GM12878 (cell line): ENCODE measurements around the gene STPG3. TPM values are rescaled to one million over a fixed set of nuclear protein-coding genes. Genes with fewer than 3 reads are reported as not detected.

Experiments used
- ATAC-seq: fragments of 200-7000 bp; cut with Tn5 transposase; 3 replicates; pipeline ENCODE4 v1.9.1; 2020; ENCODE audit warnings: mild to moderate bottlenecking, moderate library complexity
- BruUV-seq: library from RNA; stranded (reverse); fragments of 400-500 nt; replicated peaks from 2 replicates; lab custom pipeline; 2021; lab: Mats Ljungman, UMichigan
- CTCF ChIA-PET: fragments of 300-600 bp; sonication (Branson Sonifier 250); formaldehyde crosslinking; extraction: SDS; loops from one replicate; lab custom pipeline; 2021; ENCODE audit warnings: inconsistent platforms; lab: Yijun Ruan, JAX
- POLR2A ChIA-PET: fragments of 350-600 bp; formaldehyde crosslinking; extraction: SDS; loops from one replicate; lab custom pipeline; 2021; ENCODE audit warnings: inconsistent platforms; lab: Charles Lee
- RAD21 ChIA-PET: fragments of 300-600 bp; sonication (Branson Sonifier 250); formaldehyde crosslinking; loops from one replicate; lab custom pipeline; 2023; ENCODE audit warnings: antibody characterized with exemption; ENCODE audit not compliant: unreplicated experiment; lab: Charles Lee
- SMC1A ChIA-PET: fragments of 300-600 bp; sonication (Branson Sonifier 250); formaldehyde crosslinking; loops from one replicate; lab custom pipeline; 2023; ENCODE audit not compliant: unreplicated experiment, uncharacterized antibody; lab: Charles Lee
- DNase-seq: peaks from one replicate; pipeline ENCODE4 v3.0.0-alpha.2; 2011; ENCODE audit warnings: low read depth, low spot score
- FAIRE-seq: peaks from 3 replicates; lab custom pipeline; 2011; peaks lifted over from hg19 to GRCh38; lab: Jason Lieb, UNC
- H2AFZ ChIP-seq: 2 replicates; pipeline ENCODE4 v1.6.0; 2011; ENCODE audit warnings: low read depth, low read length, control low read depth; ENCODE audit not compliant: control insufficient read depth
- H3K27ac ChIP-seq: 2 replicates; pipeline ENCODE4 v1.5.1; 2011; ENCODE audit warnings: control low read depth; ENCODE audit not compliant: control insufficient read depth, insufficient read depth
- H3K27me3 ChIP-seq, 2 experiments: replicated peaks in 1 of 2; 2 replicates each; pipeline versions ENCODE4 v1.6.0 to v1.6.1; 2011; ENCODE audit warnings: low read length in 1 of 2; ENCODE audit not compliant: control insufficient read depth in 2 of 2, insufficient read depth in 2 of 2
- H3K36me3 ChIP-seq, 2 experiments: 2 replicates each; pipeline ENCODE4 v1.5.1; 2011; ENCODE audit warnings: low read length in 1 of 2; ENCODE audit not compliant: control insufficient read depth in 2 of 2, insufficient read depth in 2 of 2
- H3K4me1 ChIP-seq: 2 replicates; pipeline ENCODE4 v1.6.1; 2011; ENCODE audit warnings: mild to moderate bottlenecking, low read length, moderate library complexity, mixed read lengths; ENCODE audit not compliant: control insufficient read depth, insufficient read depth
- H3K4me2 ChIP-seq: 2 replicates; pipeline ENCODE4 v1.6.0; 2011; ENCODE audit warnings: control low read depth; ENCODE audit not compliant: control insufficient read depth, insufficient read depth
- H3K4me3 ChIP-seq: fragments of 200-600 bp; sonication (generic); 2 replicates; pipeline ENCODE4 v1.5.1; 2016
- H3K79me2 ChIP-seq: 2 replicates; pipeline ENCODE4 v1.6.0; 2011; ENCODE audit warnings: low read length; ENCODE audit not compliant: control insufficient read depth, insufficient read depth
- H3K9ac ChIP-seq: 2 replicates; pipeline ENCODE4 v1.8.0; 2011; ENCODE audit warnings: low read length, control low read depth, mixed read lengths; ENCODE audit not compliant: control insufficient read depth, insufficient read depth
- H3K9me3 ChIP-seq: replicated peaks from 3 replicates; pipeline ENCODE4 v1.5.1; 2011; ENCODE audit warnings: mild to moderate bottlenecking, low read length; ENCODE audit not compliant: control insufficient read depth, insufficient read depth
- H4K20me1 ChIP-seq: 2 replicates; pipeline ENCODE4 v1.6.0; 2011; ENCODE audit not compliant: control insufficient read depth, insufficient read depth
- EGR1 ChIP-seq, 2 experiments: IDR thresholded peaks; 1 replicate in 1 of 2; 2 replicates in 1 of 2; pipeline ENCODE4 v1.6.1; 2011 to 2012; ENCODE audit warnings: low read depth in 2 of 2, low read length in 2 of 2, borderline replicate concordance in 1 of 2, mild to moderate bottlenecking in 1 of 2, moderate library complexity in 1 of 2
- HDAC2 ChIP-seq: fragments of 200-600 bp; sonication (generic); IDR thresholded peaks from 2 replicates; pipeline ENCODE4 v1.6.1; 2017
- HDGF ChIP-seq: fragments of 450-650 bp; IDR thresholded peaks from 2 replicates; pipeline ENCODE4 v1.6.1; 2016; ENCODE audit warnings: antibody characterized with exemption
- LARP7 ChIP-seq: fragments of 450-650 bp; IDR thresholded peaks from 2 replicates; pipeline ENCODE4 v1.6.1; 2017; ENCODE audit warnings: mild to moderate bottlenecking
- PAX5 ChIP-seq: IDR thresholded peaks from 2 replicates; pipeline ENCODE4 v1.6.1; 2011; ENCODE audit warnings: low read depth, low read length, borderline replicate concordance
- RELA ChIP-seq: fragments of 450-650 bp; IDR thresholded peaks from 2 replicates; pipeline ENCODE4 v1.8.0; 2014; ENCODE audit warnings: borderline replicate concordance; ENCODE audit not compliant: partially characterized antibody
- SMARCA5 ChIP-seq: fragments of 450-650 bp; IDR thresholded peaks from 2 replicates; pipeline ENCODE4 v1.6.1; 2017; ENCODE audit warnings: mild to moderate bottlenecking
- SMC3 ChIP-seq: IDR thresholded peaks from 2 replicates; pipeline ENCODE4 v1.6.1; 2011; ENCODE audit warnings: low read length, improper control_type of control experiment, borderline replicate concordance
- WGBS: methylation state at CpG from one replicate; pipeline ENCODE4 v1.1.6; 2016; ENCODE audit warnings: low lambda C conversion rate; ENCODE audit not compliant: insufficient replicate concordance, insufficient coverage; ENCODE audit errors: missing lambda C conversion rate; 5-methylcytosine and 5-hydroxymethylcytosine counted together
- in situ Hi-C: fragments of 300-500 bp; cut with MboI; formaldehyde crosslinking; loops from 9 replicates; pipeline ENCODE4 v1.14.3; 2018; ENCODE audit warnings: mixed read lengths
- intact Hi-C: fragments of 100-400 bp; cut with micrococcal nuclease; formaldehyde crosslinking; loops from one replicate; pipeline ENCODE4 v1.14.2; 2022; ENCODE audit not compliant: unreplicated experiment
- polyA plus RNA-seq, 11 experiments: library from polyadenylated mRNA; depleted of rRNA in 4 of 11; unstranded in 6 of 11; stranded (reverse) in 5 of 11; fragments of >200 nt; fragmentation: Nextera tagmentation in 4 of 11; fragmentation: Illumina TruSeq in 1 of 11; extraction: Ambion mirVana in 4 of 11; extraction: Trizol in 1 of 11; gene quantifications; 1 replicate in 1 of 11; 2 replicates in 10 of 11; pipeline versions ENCODE4 v1.2.1 to v1.2.3, GENCODE V29; 2011 to 2016; ENCODE audit warnings: inconsistent platforms in 2 of 11, missing spikeins in 2 of 11, low read depth in 1 of 11
- total RNA-seq, 4 experiments: library from RNA; depleted of rRNA in 3 of 4; stranded (reverse); fragments of >200 nt in 3 of 4; fragmentation: Illumina TruSeq in 1 of 4; extraction: Trizol in 1 of 4; gene quantifications; 2 replicates each; pipeline versions ENCODE4 v1.2.1 to v1.2.3, GENCODE V29; 2013 to 2021
- TF ChIP-seq, protein P1 (sequence below): fragments of 450-650 bp; conservative IDR thresholded peaks from 2 replicates; pipeline ENCODE4 v1.6.1; 2017; ENCODE audit warnings: mild to moderate bottlenecking, moderate library complexity
- TF ChIP-seq, protein P2 (sequence below): fragments of 450-650 bp; IDR thresholded peaks from 2 replicates; pipeline ENCODE4 v1.6.1; 2016; ENCODE audit warnings: mild to moderate bottlenecking, moderate library complexity, borderline replicate concordance
- TF ChIP-seq, protein P3 (sequence below): fragments of 450-650 bp; formaldehyde crosslinking; IDR thresholded peaks from 2 replicates; pipeline ENCODE4 v1.5.0; 2022; ENCODE audit warnings: mild to moderate bottlenecking, missing genetic modification characterization

The STPG3 gene
- total and polyA plus RNA-seq, 10 of the 15 experiments (the other 5 are each of a cell fraction or from before 2014, with no cell fraction given): not detected

DNA sequence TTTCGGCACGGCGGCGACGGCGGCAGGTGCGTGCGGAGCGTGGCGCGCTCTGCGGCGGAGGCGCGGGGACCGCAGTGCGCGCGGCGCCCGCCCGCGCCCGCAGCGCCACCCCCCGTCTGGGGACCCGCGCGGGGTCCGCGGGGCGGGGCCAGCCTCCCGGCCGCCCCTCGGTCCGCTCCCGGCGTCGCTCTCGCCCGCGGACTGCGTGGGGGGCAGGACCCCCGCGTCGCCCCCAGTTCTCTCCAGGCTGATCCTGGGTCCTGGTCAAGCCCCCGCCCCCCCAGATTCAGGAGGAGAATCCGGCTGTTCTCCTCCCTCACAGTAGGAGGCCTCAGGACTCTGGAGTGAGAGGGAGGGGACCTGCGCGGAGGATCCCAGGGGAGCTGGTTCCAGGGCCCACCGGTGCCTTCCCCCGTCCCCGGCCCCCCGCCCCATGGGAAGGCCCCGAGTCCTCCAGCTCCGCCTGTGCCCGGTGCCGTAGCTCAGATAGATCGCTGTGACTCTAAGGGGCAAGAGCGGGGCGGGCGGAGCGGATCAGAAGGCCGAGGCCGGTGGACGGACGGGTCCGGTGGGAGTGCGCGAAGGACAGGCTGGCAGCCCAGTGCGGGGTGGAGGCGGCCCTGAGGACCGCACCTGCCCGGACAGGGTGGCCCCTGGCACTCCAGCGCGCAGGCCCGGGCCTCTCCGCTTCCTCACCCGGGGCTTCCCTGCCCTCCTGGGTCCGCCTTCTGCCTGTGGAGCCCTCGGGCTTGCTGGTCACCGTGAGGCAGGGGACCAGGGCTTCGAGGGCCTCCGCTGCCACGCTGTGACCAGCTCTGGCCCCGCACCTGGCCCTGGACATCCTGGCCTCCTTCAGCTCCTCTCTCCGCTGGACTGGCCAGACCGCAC, 28.7 kb upstream of the STPG3 start, which contains the start of gene RNF208:
Gene RNF208, minus strand, starts transcription at position 51 of the 888 bp plus-strand sequence. CDS start 1,028 bp downstream, outside the sequence.
- ChIA-PET POLR2A (interaction anchor here (0.6 to 5.5 kb wide), 26 partner anchors 12 to 406 kb away, joined by 3 to 68 read pairs (median 6); partner anchors contain the start of genes ANAPC2, EXD3, LCN12 and LRRC26), RAD21 (interaction anchor here (0.5 to 3.5 kb wide), 16 partner anchors 10 to 522 kb away, joined by 3 to 34 read pairs (median 7); partner anchors contain the start of genes ANAPC2, NDOR1, NPDC1 and SSNA1), SMC1A (interaction anchor here (0.9 to 3.3 kb wide), 5 partner anchors 14 to 72 kb away, joined by 3 to 18 read pairs (median 4); partner anchors contain the start of genes TPRN and TUBB4B), CTCF (interaction anchor here (0.8 to 6.4 kb wide), 16 partner anchors 13 to 436 kb away, joined by 3 to 52 read pairs (median 6); partner anchors contain the start of genes ANAPC2, NDOR1, SAPCD2 and SSNA1)
- Histone ChIP-seq H4K20me1 (no peaks in the 10 kb centered on the region), H3K36me3 (peaks cover 0 to 2% of the 10 kb centered on the region in 2 experiments; a peak in 1 of 4 replicates), H3K9ac (peak within 1 kb of the TSS; percentile 35; the same call in 1 of the 2 replicates), H2AFZ (peak within 1 kb of the TSS; percentile 45), H3K4me1 (peaks cover 16% of the 10 kb centered on the region), H3K9me3 (no peaks in the 10 kb centered on the region), H3K4me3 (peak within 1 kb of the TSS; percentile 73), H3K79me2 (no peaks in the 10 kb centered on the region), H3K27ac (no peak within 1 kb of the TSS), H3K4me2 (peak within 1 kb of the TSS; percentile 98), H3K27me3 (no peaks in the 10 kb centered on the region)
- BruUV-seq: no TSS peak
- DNase-seq (no peak), FAIRE-seq (no peak), ATAC-seq (peak; percentile 22)
- intact Hi-C loops (loop anchor here (2.0 to 10.0 kb wide), 3 partner anchors 22 to 178 kb away; partner anchors contain the start of genes ANAPC2, NPDC1, SSNA1 and TPRN), in situ Hi-C loops (no loop called here)
- WGBS: 13% methylated on average over 56 of the region's 88 CpGs
- 0 out of 3 replicates have a peak, but pooled peaks of 1 of the 2 experiments have one; percentile 34 for TF ChIP-seq EGR1 (IDR thresholded peaks at IDR 0.05; ENCODE audit: borderline replicate concordance in 1 of 2, low read depth in 2 of 2, low read length in 2 of 2)
- TF ChIP-seq HDGF: peak; percentile 47; the same call in 1 of the 2 replicates
- TF ChIP-seq LARP7: peak; percentile 64; the same call in 1 of the 2 replicates
- TF ChIP-seq HDAC2: no peak
- TF ChIP-seq PAX5: no peak
- TF ChIP-seq, protein P1, sequence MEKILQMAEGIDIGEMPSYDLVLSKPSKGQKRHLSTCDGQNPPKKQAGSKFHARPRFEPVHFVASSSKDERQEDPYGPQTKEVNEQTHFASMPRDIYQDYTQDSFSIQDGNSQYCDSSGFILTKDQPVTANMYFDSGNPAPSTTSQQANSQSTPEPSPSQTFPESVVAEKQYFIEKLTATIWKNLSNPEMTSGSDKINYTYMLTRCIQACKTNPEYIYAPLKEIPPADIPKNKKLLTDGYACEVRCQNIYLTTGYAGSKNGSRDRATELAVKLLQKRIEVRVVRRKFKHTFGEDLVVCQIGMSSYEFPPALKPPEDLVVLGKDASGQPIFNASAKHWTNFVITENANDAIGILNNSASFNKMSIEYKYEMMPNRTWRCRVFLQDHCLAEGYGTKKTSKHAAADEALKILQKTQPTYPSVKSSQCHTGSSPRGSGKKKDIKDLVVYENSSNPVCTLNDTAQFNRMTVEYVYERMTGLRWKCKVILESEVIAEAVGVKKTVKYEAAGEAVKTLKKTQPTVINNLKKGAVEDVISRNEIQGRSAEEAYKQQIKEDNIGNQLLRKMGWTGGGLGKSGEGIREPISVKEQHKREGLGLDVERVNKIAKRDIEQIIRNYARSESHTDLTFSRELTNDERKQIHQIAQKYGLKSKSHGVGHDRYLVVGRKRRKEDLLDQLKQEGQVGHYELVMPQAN: 0 out of 2 replicates have a peak, but pooled peaks have one; percentile 44
- TF ChIP-seq SMC3: no peak
- TF ChIP-seq RELA: no peak
- TF ChIP-seq SMARCA5: 0 out of 2 replicates have a peak, but pooled peaks have one; percentile 45
- TF ChIP-seq, protein P2, sequence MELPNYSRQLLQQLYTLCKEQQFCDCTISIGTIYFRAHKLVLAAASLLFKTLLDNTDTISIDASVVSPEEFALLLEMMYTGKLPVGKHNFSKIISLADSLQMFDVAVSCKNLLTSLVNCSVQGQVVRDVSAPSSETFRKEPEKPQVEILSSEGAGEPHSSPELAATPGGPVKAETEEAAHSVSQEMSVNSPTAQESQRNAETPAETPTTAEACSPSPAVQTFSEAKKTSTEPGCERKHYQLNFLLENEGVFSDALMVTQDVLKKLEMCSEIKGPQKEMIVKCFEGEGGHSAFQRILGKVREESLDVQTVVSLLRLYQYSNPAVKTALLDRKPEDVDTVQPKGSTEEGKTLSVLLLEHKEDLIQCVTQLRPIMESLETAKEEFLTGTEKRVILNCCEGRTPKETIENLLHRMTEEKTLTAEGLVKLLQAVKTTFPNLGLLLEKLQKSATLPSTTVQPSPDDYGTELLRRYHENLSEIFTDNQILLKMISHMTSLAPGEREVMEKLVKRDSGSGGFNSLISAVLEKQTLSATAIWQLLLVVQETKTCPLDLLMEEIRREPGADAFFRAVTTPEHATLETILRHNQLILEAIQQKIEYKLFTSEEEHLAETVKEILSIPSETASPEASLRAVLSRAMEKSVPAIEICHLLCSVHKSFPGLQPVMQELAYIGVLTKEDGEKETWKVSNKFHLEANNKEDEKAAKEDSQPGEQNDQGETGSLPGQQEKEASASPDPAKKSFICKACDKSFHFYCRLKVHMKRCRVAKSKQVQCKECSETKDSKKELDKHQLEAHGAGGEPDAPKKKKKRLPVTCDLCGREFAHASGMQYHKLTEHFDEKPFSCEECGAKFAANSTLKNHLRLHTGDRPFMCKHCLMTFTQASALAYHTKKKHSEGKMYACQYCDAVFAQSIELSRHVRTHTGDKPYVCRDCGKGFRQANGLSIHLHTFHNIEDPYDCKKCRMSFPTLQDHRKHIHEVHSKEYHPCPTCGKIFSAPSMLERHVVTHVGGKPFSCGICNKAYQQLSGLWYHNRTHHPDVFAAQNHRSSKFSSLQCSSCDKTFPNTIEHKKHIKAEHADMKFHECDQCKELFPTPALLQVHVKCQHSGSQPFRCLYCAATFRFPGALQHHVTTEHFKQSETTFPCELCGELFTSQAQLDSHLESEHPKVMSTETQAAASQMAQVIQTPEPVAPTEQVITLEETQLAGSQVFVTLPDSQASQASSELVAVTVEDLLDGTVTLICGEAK: no peak
- TF ChIP-seq, protein P3, sequence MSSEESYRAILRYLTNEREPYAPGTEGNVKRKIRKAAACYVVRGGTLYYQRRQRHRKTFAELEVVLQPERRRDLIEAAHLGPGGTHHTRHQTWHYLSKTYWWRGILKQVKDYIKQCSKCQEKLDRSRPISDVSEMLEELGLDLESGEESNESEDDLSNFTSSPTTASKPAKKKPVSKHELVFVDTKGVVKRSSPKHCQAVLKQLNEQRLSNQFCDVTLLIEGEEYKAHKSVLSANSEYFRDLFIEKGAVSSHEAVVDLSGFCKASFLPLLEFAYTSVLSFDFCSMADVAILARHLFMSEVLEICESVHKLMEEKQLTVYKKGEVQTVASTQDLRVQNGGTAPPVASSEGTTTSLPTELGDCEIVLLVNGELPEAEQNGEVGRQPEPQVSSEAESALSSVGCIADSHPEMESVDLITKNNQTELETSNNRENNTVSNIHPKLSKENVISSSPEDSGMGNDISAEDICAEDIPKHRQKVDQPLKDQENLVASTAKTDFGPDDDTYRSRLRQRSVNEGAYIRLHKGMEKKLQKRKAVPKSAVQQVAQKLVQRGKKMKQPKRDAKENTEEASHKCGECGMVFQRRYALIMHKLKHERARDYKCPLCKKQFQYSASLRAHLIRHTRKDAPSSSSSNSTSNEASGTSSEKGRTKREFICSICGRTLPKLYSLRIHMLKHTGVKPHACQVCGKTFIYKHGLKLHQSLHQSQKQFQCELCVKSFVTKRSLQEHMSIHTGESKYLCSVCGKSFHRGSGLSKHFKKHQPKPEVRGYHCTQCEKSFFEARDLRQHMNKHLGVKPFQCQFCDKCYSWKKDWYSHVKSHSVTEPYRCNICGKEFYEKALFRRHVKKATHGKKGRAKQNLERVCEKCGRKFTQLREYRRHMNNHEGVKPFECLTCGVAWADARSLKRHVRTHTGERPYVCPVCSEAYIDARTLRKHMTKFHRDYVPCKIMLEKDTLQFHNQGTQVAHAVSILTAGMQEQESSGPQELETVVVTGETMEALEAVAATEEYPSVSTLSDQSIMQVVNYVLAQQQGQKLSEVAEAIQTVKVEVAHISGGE: no peak
